Cardiac muscle cell (in vitro differentiated cells and primary cell): Measurements from ENCODE around the gene RND2. TPM values are rescaled to one million over a fixed set of nuclear protein-coding genes. Genes with fewer than 3 reads are reported as not detected.
A peak's percentile ranks its signal among the peaks of the same experiment; 100 is the strongest.

Experiments used
- DNase-seq, 2 donors: peaks; one replicate each; pipeline versions ENCODE4 v3.0.0 to v3.0.0-alpha.2; 2010 to 2017; ENCODE audit warnings: low read depth in 1 of 2, low spot score in 1 of 2
- H3K27ac ChIP-seq: fragments of 200-600 bp; sonication (generic); 2 replicates; pipeline ENCODE4 v1.5.1; 2016
- H3K27me3 ChIP-seq: fragments of 200-600 bp; sonication (generic); 2 replicates; pipeline ENCODE4 v1.6.0; 2016; ENCODE audit warnings: control low read depth
- H3K36me3 ChIP-seq: fragments of 200-600 bp; sonication (generic); 2 replicates; pipeline ENCODE4 v1.5.1; 2016; ENCODE audit warnings: control low read depth
- H3K4me1 ChIP-seq: fragments of 200-600 bp; sonication (generic); 2 replicates; pipeline ENCODE4 v1.8.1; 2017; ENCODE audit warnings: low read depth, mild to moderate bottlenecking, mixed run types
- H3K4me3 ChIP-seq: fragments of 200-600 bp; sonication (generic); 2 replicates; pipeline ENCODE4 v1.5.1; 2016; ENCODE audit warnings: mild to moderate bottlenecking
- H3K9me3 ChIP-seq: fragments of 200-600 bp; sonication (generic); 2 replicates; pipeline ENCODE4 v1.5.1; 2017; ENCODE audit warnings: low read depth, mild to moderate bottlenecking, control low read depth
- CTCF ChIP-seq: IDR thresholded peaks from 2 replicates; pipeline ENCODE4 v1.5.1; 2012; ENCODE audit warnings: low read depth, mild to moderate bottlenecking, low read length
- polyA plus RNA-seq: library from polyadenylated mRNA; unstranded; fragments of >200 nt; fragmentation: Nextera tagmentation; extraction: Ambion mirVana; gene quantifications from 2 replicates; pipeline ENCODE4 v1.2.1, GENCODE V29; 2016
- total RNA-seq: library from RNA; depleted of rRNA; stranded (reverse); fragments of >200 nt; gene quantifications from 2 replicates; pipeline ENCODE4 v1.2.3, GENCODE V29; 2016

RND2 gene
- total and polyA plus RNA-seq, 2 experiments from 2014 or later: 18.5 to 23.1 TPM

GRCh38 chr17:42980766-42981397 is 44.1 kb upstream of the RND2 start:
- DNase-seq: peak; percentile 54 to 77
- Histone ChIP-seq H3K9me3 (no peaks in the 10 kb centered on the region), H3K36me3 (peaks cover 8% of the 10 kb centered on the region), H3K27ac (peak overlapping the region; percentile 100), H3K27me3 (no peaks in the 10 kb centered on the region), H3K4me1 (peaks cover 20% of the 10 kb centered on the region), H3K4me3 (peak overlapping the region; percentile 94)
- no peak for TF ChIP-seq CTCF

- DNase-seq: no peak
- no peaks in the 10 kb centered on the region for H3K9me3 ChIP-seq
- H3K36me3 ChIP-seq: peaks cover 17% of the 10 kb centered on the region
- peaks cover 20% of the 10 kb centered on the region for H3K4me1 ChIP-seq
- no peaks in the 10 kb centered on the region for H3K27me3 ChIP-seq
- peak overlapping the region; percentile 100 for H3K27ac ChIP-seq
- H3K4me3 ChIP-seq: no peak overlapping the region
- no peak for TF ChIP-seq CTCF
Observed at GRCh38 chr17:42982266-42982665, 42.8 kb upstream of the RND2 start.

- H3K27me3 ChIP-seq: no peaks in the 10 kb centered on the region
- peaks cover 42% of the 10 kb centered on the region for H3K36me3 ChIP-seq
- no peak for DNase-seq
- H3K4me3 ChIP-seq: no peak overlapping the region
- no peaks in the 10 kb centered on the region for H3K9me3 ChIP-seq
- H3K4me1 ChIP-seq: peaks cover 8% of the 10 kb centered on the region
- no peak for TF ChIP-seq CTCF
- no peak overlapping the region for H3K27ac ChIP-seq
Observed at GRCh38 chr17:42985225-42985624, 39.8 kb upstream of the RND2 start.

- H3K4me1 ChIP-seq: no peaks in the 10 kb centered on the region
- no peak overlapping the region for H3K27ac ChIP-seq
- peaks cover 59% of the 10 kb centered on the region for H3K36me3 ChIP-seq
- H3K9me3 ChIP-seq: no peaks in the 10 kb centered on the region
- TF ChIP-seq CTCF: no peak
- no peak overlapping the region for H3K4me3 ChIP-seq
- no peak for DNase-seq
- H3K27me3 ChIP-seq: no peaks in the 10 kb centered on the region
Observed at GRCh38 chr17:42989141-42989540, 35.9 kb upstream of the RND2 start.

GRCh38 chr17:42989726-42990652 is 35.0 kb upstream of the RND2 start:
- no peak for TF ChIP-seq CTCF
- no peaks in the 10 kb centered on the region for H3K9me3 ChIP-seq
- DNase-seq: no peak
- H3K4me3 ChIP-seq: no peak overlapping the region
- no peak overlapping the region for H3K27ac ChIP-seq
- H3K4me1 ChIP-seq: no peaks in the 10 kb centered on the region
- H3K27me3 ChIP-seq: no peaks in the 10 kb centered on the region
- H3K36me3 ChIP-seq: peaks cover 57% of the 10 kb centered on the region
